Mucosa of descending colon (tissue), 3 donors: ENCODE results near the gene EYA2. TPM values are rescaled to one million over a fixed set of nuclear protein-coding genes. Genes with fewer than 3 reads are reported as not detected.
A peak's percentile ranks its signal among the peaks of the same experiment; 100 is the strongest.

ENCODE experiments used
- ATAC-seq: fragments of 200-7000 bp; cut with Tn5 transposase; one replicate; pipeline ENCODE4 v1.9.1; 2020; ENCODE audit warnings: mild to moderate bottlenecking, moderate library complexity
- DNase-seq, 3 donors: peaks; one replicate each; pipeline ENCODE4 v3.0.0-alpha.2; 2020
- H3K36me3 ChIP-seq: fragments of 200-600 bp; one replicate; pipeline ENCODE4 v1.8.0; 2021; ENCODE audit warnings: low read depth, mild to moderate bottlenecking
- H3K4me1 ChIP-seq: fragments of 200-600 bp; one replicate; pipeline ENCODE4 v1.8.0; 2021; ENCODE audit warnings: low read depth, mild to moderate bottlenecking
- H3K4me3 ChIP-seq: fragments of 200-600 bp; one replicate; pipeline ENCODE4 v1.8.0; 2021; ENCODE audit warnings: mild to moderate bottlenecking
- H3K9me3 ChIP-seq: fragments of 200-600 bp; one replicate; pipeline ENCODE4 v1.8.0; 2021; ENCODE audit warnings: mild to moderate bottlenecking
- CTCF ChIP-seq: fragments of 200-600 bp; IDR thresholded peaks from one replicate; pipeline ENCODE4 v1.8.0; 2022; ENCODE audit warnings: antibody characterized with exemption, mild to moderate bottlenecking
- intact Hi-C, 2 donors: fragments of 100-400 bp; cut with DNase I in 1 of 2; cut with micrococcal nuclease in 1 of 2; formaldehyde crosslinking; loops; one replicate each; pipeline versions ENCODE4 v1.11.0 to v1.11.1; 2022; cut with DNase I, micrococcal nuclease
- total RNA-seq, 3 donors: library from RNA; stranded (reverse); fragmentation: NEBNext Ultra II Directional in 2 of 3; extraction: Animal tissue kit (Norgen Biotek cat#: 25700) in 2 of 3; gene quantifications; one replicate each; pipeline versions ENCODE4 v1.2.1 to v1.2.4, GENCODE V29; 2021 to 2023
- donor health status: DM: no; HTN: no; CAD: no; lungs with moderate emphysema.
- donor health status: DM: no; HTN: no; CAD: no.
- donor health status: DM: no; HTN: yes; CAD: no.

The EYA2 gene
- total RNA-seq, 3 donors from 2014 or later: 14.3 to 22.3 (median 19.5) TPM

GRCh38 chr20:46979603-46980241, 85.1 kb downstream of the EYA2 start:
- DNase-seq: no peak
- ATAC-seq: no peak
- Histone ChIP-seq H3K4me3 (no peak overlapping the region), H3K4me1 (no peaks in the 10 kb centered on the region), H3K36me3 (no peaks in the 10 kb centered on the region), H3K9me3 (no peaks in the 10 kb centered on the region)
- TF ChIP-seq CTCF: no peak
- intact Hi-C loops: no loop called here

- H3K9me3 ChIP-seq: no peaks in the 10 kb centered on the region
- H3K4me3 ChIP-seq: no peak overlapping the region
- H3K36me3 ChIP-seq: no peaks in the 10 kb centered on the region
- ATAC-seq (no peak), DNase-seq (no peak)
- intact Hi-C loops: no loop called here
- no peaks in the 10 kb centered on the region for H3K4me1 ChIP-seq
- TF ChIP-seq CTCF: no peak
These were observed 86.5 kb downstream of the EYA2 start for GRCh38 chr20:46981184-46981583.

- ATAC-seq (no peak), DNase-seq (no peak)
- Histone ChIP-seq H3K36me3 (no peaks in the 10 kb centered on the region), H3K4me1 (no peaks in the 10 kb centered on the region), H3K9me3 (no peaks in the 10 kb centered on the region), H3K4me3 (no peak overlapping the region)
- intact Hi-C loops: no loop called here
- no peak for TF ChIP-seq CTCF
These were observed 88.8 kb downstream of the EYA2 start for GRCh38 chr20:46983466-46983865.

- intact Hi-C loops: no loop called here
- no peak for TF ChIP-seq CTCF
- Histone ChIP-seq H3K9me3 (no peaks in the 10 kb centered on the region), H3K36me3 (no peaks in the 10 kb centered on the region), H3K4me1 (no peaks in the 10 kb centered on the region), H3K4me3 (no peak overlapping the region)
- DNase-seq (no peak), ATAC-seq (no peak)
These were observed 89.8 kb downstream of the EYA2 start for GRCh38 chr20:46984405-46984804.

- intact Hi-C loops: no loop called here
- no peak for DNase-seq
These were observed 90.6 kb downstream of the EYA2 start for GRCh38 chr20:46985250-46985649.

More at GRCh38 chr20:46985250-46985649, 90.6 kb downstream of the EYA2 start:
- ATAC-seq: peak; percentile 32
- Histone ChIP-seq H3K4me1 (peaks cover 4% of the 10 kb centered on the region), H3K36me3 (no peaks in the 10 kb centered on the region), H3K9me3 (no peaks in the 10 kb centered on the region), H3K4me3 (no peak overlapping the region)
- TF ChIP-seq CTCF: no peak
